NCI-H82 treated with DMSO at 0.1 percent for 48 hours (cell line): Measurements from ENCODE around the gene SDR9C7.
A peak's percentile ranks its signal among the peaks of the same experiment; 100 is the strongest.
"Not testable (repeated sequence)": the region's sequence is repeated elsewhere in the genome, so short reads cannot be mapped to it uniquely, and the experiment has no call there.

Experiments
- DNase-seq: peaks from one replicate; lab custom pipeline; 2025; ENCODE audit not compliant: unreplicated experiment; lab: John Stamatoyannopoulos, UW

SDR9C7 gene

DNA sequence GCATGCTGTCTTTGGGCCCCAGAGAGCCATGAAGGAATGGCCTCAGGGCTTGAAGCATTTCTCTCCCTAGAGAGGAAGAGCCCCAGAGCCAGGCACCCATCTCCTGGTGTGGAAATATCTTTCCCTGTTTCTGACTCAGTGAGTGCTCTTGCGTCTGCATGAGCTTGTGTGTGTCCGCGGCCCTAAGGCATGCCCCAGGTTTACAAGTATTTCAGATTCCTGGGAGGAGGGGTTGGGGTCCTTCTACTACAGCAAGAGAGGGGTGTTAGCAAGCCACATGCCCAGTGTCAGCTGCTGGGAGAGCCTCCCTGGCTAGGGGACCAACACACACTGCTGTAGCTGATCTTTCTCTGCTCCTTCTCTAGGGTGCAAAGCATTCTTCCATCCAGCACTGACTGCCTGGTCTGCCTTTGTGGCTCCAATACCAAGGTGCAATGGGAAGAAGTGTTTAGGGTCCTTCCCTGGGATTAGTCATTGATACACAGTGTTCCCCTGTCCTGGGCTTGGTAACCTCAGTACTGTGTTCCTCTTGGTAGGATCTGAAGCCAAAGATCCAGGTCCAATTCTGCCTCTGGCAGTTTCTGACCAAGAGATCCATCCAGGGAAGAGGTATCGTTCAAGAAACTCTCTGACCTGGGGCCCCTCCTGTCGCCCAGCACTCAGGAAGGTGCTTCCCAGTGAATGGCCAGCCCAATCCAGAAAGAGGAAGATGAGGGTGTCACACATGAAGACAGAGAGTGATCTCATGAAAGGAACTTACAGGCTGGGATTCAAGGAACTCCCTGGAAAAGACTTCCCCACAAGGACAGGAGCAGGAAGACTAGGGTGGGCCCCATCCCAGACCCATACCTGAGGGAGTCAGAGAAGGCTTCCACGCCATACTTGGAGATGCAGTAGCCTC, 20.1 kb upstream of the SDR9C7 start:
- no peak for DNase-seq

DNA sequence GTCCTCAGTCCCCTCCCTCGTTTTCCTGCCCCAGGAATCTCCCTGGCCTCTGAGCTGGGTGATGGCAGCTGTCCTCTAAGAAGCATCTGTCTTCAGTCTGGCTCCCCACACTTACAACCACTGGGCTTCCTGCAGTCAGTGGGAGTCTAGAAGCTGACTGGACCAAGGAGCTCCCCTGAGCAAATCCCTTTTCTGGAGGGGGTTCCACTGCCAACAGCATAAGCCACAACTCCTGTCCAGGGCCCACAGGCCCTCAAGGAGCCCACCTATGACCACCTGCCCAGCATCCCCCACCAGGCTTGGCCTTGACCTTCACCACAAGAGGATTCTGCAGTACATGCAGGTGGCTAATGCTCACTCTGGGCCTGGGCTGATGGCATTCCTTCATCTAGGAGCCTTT, 19.1 kb upstream of the SDR9C7 start:
- DNase-seq: no peak

DNA sequence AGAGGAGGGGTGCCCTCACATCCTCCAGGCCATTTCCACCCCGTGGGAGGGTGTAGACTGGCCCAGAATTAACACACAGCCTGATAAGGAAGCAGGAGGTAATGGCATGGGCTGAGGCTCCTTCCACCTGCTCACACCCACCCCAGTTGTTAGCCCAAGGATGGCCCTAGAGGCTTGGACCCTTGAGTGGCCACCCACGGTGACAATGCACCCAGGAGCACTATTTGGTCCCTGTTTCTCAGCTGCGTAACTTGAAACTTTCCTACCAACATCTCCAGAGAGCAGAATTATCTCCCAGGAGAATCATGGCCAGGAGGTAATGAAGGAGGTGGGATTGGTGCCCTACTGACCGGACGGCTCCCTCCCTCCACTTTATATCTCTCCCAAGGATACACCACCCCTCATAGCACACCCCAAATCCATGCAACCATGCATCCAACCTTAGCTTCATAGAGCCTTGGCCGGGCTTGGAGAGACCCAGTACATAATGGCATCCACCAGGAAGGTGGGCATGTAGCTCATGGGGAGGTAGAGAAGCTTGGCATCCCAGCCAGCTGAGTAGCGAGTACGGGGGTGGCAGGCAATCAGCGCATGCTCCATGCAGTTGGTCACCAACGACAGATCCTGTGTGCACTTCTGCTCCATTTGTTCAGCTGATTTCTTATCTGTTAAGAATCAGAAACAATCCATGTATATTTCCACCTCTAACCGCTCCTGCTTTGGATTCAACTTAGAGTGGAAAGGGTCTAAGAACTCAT, 17.6 kb upstream of the SDR9C7 start:
- DNase-seq: no peak

DNA sequence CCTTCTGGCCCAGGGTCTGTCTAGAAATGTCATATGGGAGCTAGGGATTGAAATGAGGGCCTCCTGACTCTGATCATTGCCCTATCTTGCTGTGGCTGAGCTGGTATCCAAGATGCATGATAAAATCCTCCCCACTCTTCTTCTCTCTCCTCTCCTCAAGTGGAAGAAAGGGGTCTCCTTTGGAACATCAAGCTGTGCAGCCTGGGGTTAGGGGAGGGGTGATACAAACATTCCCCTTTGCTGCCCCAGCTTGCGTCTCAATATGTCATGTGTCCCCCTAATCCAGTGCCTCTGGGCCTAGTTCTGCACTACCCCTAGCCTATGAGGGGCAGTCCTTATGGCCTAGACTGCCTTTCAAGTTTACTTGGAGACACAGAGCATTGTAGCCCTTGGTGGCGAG, 14.7 kb upstream of the SDR9C7 start:
- DNase-seq: no peak

DNA sequence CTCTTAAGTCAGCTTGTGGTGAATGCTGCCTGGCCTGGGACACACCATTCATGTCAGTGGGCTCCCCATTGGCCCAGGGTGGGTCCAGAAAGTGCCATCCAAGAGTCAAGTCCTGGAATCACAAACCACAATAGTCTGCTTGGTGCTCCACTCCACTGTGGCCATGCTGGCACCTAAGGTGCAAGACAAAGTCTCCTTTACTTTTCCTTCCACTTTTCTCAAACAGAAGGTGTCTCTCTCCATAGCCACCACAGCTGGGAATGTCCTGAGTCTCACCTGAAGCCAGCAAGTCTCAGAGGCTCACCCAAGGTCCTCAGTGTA, 14.2 kb upstream of the SDR9C7 start:
- DNase-seq: no peak

DNA sequence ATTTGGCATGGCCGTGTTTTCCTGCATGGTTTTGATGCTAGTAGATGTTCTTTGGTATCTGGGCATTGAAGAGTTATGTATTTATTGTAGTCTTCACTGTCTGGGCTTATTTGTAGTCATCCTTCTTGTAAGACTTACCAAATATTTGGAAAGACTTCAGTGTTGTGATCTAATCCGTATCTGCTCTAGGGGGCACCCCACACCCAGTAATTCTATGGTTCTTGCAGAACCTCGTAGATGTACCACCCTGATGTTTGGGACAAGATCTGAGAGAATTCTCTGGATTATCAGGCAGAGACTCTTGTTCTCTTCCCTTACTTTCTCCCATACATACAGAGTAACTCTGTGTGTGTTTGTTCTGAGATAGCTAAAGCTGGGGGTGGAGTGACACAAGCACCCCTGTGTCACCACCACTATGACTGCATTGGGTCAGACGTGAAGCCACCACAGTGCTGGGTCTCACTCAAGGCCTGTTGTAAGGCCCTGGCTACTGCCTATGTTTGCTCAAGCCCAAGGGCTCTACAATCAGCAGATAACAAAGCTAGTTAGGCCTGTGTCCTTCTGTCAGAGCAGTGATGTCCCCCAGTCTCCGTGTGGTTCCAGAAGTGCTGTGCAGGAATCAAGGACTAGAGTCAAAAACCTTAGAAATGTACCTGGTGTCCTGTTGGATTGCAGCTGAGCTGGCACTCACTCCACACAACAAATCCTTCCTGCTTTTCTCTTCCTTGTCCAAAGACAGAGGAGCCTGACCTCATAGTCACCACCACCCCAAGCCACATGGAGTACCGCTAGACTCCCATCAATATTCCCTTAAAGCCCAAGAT, 13.6 kb upstream of the SDR9C7 start:
- no peak for DNase-seq

DNA sequence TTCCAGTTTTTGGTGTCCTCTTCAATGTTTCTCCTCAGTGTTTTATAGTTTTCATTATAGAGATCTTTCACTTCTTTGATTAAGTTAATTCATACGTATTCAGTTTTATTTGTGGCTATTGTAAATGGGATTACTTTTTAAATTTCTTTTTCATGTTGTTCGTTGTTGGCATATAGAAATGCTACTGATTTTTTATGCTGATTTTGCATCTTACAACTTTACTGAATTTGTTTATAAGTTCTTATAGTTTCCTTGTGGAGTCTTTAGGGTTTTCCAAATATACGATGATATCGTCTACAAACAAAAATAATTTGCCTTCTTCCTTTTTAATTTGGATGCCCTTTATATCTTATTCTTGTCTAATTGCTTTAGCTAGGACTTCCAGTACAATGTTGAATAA, 9.7 kb upstream of the SDR9C7 start:
- no peak for DNase-seq

DNA sequence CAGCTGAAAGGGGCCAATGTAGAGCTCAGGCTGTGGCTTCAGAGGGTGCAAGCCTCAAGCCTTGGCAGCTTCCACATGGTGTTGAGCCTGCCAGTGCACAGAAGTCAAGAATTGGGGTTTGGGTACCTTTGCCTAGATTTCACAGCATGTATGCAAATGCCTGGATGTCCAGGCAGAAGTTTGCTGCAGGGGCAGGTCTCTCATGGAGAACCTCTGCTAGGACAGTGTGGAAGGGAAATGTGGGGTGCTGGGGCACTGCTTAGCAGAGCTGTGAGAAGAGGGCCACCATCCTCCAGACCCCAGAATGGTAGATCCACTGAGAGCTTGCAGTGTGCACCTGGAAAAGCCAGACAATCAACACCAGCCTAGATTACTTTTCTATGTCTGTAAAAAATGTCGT, 9.2 kb upstream of the SDR9C7 start:
- not testable (repeated sequence) for DNase-seq

DNA sequence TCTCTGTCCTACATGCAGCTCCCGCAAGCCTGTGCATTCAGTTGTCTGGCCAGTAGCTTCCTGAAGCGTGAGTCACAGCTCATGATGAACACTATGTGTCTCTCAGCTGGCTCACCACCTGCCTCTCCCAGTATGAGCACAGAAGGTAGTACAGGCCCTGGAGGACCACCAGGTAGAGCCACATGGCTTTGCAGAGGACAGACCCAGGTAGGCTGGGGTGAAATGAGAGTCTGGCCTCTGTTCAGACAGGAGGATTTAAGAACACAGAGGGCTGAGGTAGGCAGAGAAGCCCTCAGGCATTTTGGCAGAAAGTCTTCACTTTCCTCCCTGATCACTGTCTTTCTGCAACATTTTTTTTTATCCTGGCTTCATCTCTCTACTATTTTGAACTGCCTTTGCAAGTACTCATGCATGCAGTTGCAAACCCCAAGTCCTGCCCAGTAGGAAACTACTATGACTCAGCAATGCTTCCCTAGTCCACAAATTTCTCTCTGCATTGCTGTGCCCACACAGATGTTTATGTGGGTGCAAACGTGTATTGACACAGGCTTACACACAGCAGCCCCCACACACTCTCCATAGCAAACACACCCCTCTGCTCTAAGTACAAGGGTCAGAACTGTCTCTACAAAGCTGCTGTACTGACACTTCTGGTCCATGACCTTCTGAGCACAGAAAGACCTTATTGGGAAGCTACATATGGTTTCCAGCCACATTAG, 7.2 kb upstream of the SDR9C7 start:
- DNase-seq: no peak

DNA sequence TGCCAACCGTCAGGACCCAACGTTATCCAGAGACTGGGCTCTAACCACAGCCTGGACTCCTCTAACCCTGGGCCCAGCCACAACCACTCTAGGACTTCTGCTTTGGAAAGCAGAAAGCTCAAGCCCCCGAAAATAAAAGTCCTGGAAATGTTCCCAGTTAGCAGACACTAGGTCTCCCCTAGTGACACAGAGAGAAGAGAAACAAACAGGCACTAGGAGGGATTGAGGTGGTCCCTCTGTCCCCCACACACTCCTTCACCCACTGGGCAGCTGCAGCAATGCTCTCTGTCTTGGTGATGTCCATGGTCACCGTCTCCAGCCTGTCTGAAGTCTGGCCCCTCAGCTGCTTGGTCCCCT, 6.7 kb upstream of the SDR9C7 start:
- DNase-seq: not testable (repeated sequence)

DNA sequence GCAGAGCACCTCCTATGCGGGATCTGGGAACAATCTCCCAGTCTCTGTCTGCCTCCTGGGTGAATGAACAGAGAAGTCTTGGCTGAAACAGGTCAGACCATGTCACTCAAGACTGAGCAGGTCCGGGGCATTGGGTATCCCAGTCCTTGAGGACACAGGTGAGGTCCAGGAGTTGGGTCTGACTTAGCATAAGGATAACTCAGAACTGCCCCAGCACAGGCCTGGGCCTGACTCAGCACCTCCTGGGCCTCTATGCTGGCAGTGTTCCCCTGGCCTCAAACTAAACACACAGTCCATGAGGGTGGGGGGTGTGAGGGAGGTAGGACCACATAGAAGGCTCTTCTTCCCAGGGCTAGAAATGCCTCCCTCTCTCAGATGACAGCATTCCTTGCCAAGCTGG, 1.5 kb upstream of the SDR9C7 start:
- DNase-seq: no peak

DNA sequence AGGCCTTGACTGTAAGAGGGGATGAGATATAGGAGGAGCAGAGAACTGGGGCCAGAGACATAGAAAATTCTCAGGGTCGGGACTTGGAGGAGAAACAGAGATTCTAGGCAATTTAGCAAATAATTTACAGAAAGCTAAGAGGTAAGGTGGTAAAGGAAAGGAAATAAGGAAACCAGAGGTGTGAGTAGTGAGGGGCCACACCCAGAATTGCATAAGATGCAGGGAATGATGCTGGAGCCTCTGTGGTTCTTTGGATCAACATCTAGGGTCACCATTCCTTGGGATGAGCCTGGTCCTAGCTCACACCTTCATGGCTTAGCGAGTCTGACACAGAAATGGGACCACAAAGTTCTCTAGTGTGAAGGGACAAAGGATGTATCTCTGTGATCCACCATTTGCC, 949 bp upstream of the SDR9C7 start:
- no peak for DNase-seq

DNA sequence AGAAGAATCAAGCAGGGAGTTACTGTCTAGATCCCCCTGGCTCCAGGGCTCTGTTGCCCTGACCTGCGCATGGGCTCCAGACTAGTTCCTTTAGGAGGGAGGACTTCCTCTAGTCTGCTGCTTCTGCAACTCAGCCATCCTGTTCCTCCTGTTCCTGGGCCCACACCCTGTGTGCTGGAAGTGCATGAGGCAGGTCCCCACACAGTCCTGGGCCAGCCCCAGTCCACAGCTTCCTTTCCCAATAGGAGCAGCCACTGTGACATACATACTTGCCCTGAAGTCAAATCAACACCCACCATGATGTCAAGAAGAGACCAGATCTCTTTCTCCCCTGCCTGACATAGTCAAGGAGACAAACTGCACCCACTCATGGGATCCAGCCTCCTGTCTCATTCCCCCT, 1.3 kb downstream of the SDR9C7 start:
- DNase-seq: no peak

DNA sequence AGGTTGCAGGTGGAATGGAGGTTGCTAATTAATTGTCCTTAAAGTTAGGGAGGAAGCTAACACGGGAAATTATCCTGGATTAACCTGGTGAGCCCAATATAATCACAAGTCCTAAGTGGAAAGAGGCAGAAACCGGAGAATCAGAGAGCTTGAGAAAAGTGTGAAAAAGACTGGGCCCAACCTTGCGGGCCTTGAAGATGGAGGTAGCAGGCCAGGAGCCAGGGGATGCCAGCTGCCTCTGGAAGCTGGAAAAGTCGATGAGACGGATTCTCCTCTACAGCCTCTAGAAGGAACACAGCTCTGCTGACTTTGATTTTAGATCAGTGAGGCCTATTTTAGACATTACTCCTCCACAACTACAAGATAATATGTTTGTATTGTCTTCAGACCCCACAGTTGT, 2.1 kb downstream of the SDR9C7 start:
- DNase-seq: no peak

DNA sequence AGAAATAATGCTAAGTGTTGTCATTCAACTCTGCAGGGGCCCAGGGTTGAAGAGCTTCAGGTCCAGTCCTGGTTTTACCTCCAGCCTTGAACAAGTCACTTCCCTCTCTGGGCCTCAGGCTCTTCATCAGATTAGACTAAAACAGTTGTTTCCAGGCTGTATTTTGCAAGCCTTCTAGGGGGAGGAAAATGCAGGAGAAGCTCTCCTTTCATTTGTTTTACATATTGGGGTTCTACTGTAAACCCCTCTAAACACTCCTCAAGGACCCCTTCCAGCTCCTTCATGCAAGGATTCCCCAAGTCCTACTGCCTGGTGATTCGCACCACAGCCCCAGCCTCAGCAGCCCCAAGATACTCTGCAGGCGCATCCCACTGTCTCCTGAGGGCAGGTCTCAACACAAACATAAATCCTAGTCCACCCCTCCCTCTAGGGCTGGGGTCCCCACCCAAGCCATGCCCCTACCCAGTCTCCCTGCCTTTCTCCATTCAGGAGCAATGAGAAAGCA, 2.7 kb downstream of the SDR9C7 start:
- DNase-seq: peak; percentile 22

DNA sequence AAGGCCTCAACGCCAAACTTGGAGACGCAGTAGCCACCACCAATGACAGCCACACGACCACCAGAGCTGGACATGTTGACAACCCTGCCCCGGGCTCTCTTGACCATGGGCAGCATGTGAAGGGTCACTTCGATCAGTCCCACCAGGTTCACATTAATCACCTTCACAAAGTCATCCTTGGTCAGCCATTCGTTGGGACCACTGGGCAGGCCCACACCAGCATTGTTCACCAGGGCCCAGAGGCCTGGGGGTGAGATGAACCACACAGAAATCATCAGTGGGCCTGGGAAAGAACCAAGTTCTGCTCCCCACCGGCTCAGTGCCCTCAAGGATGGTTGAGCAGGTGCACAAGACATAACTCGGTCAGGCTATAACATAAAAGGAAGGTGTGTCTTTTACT, 4.0 kb downstream of the SDR9C7 start:
- no peak for DNase-seq

DNA sequence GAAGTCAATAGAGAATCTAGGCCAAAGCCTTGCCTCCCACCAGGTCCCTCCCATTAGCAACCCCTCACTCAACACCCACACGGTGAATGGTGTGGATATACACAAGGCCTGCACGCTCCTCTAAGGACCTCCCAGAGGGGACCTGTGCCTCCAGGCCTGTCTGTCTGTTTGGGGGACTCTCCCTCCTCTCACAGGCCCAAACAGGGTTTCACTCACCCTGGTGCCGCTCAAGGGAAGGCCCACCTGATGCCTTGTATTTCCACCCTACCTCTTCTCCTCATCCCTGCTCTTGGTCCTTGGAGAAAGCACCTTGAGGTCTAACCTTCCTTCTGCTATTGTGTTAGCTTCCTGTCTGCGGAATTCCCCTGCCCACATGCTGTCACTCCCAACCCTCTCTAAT, 4.4 kb downstream of the SDR9C7 start:
- no peak for DNase-seq

DNA sequence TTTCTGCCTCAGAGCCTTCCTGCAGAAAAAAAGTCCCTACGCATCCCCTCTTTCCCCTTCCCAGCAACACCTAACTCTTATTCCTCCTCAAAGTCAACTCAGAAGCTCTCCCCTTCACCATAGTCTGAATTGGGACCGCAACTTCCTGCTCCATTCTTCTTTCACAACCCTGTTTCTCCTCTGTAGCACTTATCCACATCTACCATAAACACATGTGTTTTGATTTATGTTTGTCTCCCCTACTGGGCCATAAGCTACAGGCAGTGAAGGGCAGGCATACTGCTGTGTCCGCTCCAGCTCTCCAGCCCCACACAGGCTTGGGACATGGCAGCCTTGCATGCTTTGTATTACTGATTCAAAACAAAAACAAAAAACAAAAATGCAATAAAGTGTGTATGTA, 5.9 kb downstream of the SDR9C7 start:
- no peak for DNase-seq

DNA sequence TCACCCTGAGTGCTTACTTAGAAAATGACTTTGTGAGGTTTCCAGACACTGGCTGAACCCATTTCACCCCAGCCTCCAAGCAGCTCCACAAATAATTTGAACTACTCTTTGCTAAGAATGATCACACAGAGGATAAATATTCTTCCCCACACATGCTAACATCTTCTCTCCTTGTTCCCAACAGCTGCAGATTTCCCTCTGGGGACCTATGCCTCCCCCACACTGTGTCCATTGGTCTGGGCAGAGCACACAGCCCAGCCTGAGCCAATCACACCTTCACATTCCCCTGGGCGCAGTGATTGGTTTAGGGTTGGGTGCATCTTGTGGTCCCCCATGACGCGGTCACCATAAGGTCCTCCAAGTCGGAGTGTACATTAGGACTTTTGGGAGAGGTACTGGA, 6.9 kb downstream of the SDR9C7 start:
- no peak for DNase-seq

DNA sequence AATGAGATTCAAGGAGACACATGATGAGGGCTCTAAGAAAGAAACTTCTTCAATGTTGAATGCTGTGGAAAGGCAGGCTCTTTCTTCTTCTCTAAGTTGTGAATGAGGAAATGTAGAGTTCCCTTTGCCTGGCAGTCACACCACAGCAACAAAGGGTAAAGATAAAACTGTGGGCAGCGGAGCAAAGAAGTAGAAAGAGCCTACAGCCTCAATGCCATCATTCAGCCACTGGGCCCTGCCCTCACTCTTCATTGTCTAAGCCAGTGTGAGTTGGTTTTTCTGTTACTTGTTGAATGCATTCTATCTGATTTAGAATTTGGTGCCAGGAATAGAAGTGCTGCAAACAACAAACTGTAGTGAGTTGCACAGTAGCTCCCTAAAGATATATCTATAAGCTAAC, 12.2 kb downstream of the SDR9C7 start:
- no peak for DNase-seq

DNA sequence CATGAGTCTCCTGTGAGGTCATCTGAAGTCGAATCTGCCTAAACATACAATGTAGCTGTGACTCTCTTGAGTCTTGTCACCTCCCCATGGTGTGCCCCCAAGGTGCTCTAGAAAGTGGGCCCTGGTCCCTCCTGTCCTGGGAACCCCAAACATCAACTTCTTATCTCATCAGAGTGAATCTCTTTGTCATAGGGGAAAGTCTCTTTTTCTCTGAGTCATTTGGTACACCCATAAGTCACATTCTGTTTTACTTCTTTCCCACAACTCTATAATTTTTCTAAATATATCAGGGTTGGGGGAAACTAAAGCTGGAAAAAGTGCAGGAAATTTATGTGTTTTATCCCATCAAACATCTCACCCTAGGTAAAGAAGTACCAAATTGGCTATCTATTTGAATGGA, 12.9 kb downstream of the SDR9C7 start:
- no peak for DNase-seq
